ENCODE measurements around the gene STAC3. TPM values are rescaled to one million over a fixed set of nuclear protein-coding genes. Genes with fewer than 3 reads are reported as not detected.

The STAC3 gene
- total and polyA plus RNA-seq, 2 of the 13 experiments (the other 11 are each of a cell fraction or from before 2014, with no cell fraction given), result 0.18 to 0.22 TPM

DNA sequence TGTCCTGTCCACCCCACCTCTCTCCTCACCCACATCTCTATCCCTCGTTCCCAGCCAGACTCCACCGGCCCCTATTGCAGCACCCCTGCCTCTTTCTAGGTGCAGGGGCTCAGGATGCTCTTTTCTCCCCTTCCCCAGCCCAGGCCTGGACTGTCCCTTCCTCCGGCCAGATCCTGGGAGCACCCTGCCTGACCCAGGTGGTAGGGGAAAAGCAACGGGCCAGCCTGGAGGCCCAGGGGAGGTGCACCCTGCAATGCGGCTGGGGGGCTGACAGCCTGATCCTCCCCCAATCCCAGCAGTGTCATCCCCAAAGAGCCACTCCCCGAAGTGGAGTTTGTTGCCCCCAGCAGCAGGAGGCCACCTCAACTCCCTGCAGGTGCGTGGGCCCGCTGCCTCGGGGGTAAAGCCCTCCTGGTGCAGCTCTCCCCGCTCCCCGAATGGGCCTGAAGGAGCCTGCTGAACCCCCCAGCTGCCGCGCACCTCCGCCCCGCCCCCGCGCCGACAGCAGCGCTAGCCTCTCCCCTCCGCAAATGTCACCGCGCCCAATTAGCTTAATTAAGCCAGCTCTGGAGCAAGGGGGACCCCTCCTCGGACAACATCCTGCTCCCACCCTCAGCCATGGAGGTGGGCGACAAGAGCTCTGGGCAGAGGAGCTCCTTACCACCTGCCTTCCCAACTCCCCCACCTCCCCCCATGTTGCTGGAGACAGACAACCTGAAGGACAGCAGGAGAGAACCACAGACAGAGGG, 29.6 kb downstream of the STAC3 start:
- Histone ChIP-seq H3K4me3 (replicated peaks in 1 of 3; ENCODE audit: insufficient read depth in 1 of 3, low read depth in 2 of 3, low read length in 3 of 3) (no peak overlapping the region), H3K79me2 (ENCODE audit: insufficient read depth, low read length) (no peaks in the 10 kb centered on the region), H3K27me3 (ENCODE audit: control insufficient read depth in 1 of 2, insufficient read depth in 2 of 2, low read length in 2 of 2) (peaks cover 20 to 83% of the 10 kb centered on the region in 2 experiments; a peak in 4 of 5 replicates), H3K9ac (ENCODE audit: insufficient read depth, low read depth, low read length) (no peak overlapping the region), H3K27ac (ENCODE audit: extremely low read length, insufficient read depth, low read length) (no peak overlapping the region), H3K9me3 (ENCODE audit: low read length) (no peaks in the 10 kb centered on the region), H3K4me1 (ENCODE audit: insufficient read depth, low read length) (peaks cover 53% of the 10 kb centered on the region), H3K4me2 (ENCODE audit: low read depth, low read length) (no peak overlapping the region), H4K20me1 (ENCODE audit: insufficient read depth, low read length) (no peaks in the 10 kb centered on the region), H2AFZ (ENCODE audit: low read length) (no peak overlapping the region), H3K36me3 (replicated peaks in 1 of 2; ENCODE audit: control insufficient read depth in 1 of 2, insufficient read depth in 2 of 2, low read length in 2 of 2) (no peaks in the 10 kb centered on the region)
- TF ChIP-seq SSRP1 (CRISPR knock-in tag; IDR thresholded peaks at IDR 0.05) (no peak), MEIS2 (CRISPR knock-in tag; IDR thresholded peaks at IDR 0.05) (no peak), CBX1 (IDR thresholded peaks at IDR 0.05; ENCODE audit: low read depth) (no peak), ZNF780A (CRISPR knock-in tag; IDR thresholded peaks at IDR 0.05) (no peak), ATF7 (IDR thresholded peaks at IDR 0.05) (no peak), ATF7 (CRISPR knock-in tag; IDR thresholded peaks at IDR 0.05) (no peak), RORA (CRISPR knock-in tag; IDR thresholded peaks at IDR 0.05) (no peak), HNRNPLL (IDR thresholded peaks at IDR 0.05; ENCODE audit: low read depth, low read length, poor library complexity, severe bottlenecking) (no peak), ZSCAN21 (CRISPR knock-in tag; IDR thresholded peaks at IDR 0.05; ENCODE audit: borderline replicate concordance) (no peak), IRF2 (CRISPR knock-in tag; IDR thresholded peaks at IDR 0.05) (no peak)
- TF ChIP-seq, protein P1, sequence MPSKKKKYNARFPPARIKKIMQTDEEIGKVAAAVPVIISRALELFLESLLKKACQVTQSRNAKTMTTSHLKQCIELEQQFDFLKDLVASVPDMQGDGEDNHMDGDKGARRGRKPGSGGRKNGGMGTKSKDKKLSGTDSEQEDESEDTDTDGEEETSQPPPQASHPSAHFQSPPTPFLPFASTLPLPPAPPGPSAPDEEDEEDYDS (CRISPR knock-in tag; IDR thresholded peaks at IDR 0.05), result no peak
- TF ChIP-seq, protein P2, sequence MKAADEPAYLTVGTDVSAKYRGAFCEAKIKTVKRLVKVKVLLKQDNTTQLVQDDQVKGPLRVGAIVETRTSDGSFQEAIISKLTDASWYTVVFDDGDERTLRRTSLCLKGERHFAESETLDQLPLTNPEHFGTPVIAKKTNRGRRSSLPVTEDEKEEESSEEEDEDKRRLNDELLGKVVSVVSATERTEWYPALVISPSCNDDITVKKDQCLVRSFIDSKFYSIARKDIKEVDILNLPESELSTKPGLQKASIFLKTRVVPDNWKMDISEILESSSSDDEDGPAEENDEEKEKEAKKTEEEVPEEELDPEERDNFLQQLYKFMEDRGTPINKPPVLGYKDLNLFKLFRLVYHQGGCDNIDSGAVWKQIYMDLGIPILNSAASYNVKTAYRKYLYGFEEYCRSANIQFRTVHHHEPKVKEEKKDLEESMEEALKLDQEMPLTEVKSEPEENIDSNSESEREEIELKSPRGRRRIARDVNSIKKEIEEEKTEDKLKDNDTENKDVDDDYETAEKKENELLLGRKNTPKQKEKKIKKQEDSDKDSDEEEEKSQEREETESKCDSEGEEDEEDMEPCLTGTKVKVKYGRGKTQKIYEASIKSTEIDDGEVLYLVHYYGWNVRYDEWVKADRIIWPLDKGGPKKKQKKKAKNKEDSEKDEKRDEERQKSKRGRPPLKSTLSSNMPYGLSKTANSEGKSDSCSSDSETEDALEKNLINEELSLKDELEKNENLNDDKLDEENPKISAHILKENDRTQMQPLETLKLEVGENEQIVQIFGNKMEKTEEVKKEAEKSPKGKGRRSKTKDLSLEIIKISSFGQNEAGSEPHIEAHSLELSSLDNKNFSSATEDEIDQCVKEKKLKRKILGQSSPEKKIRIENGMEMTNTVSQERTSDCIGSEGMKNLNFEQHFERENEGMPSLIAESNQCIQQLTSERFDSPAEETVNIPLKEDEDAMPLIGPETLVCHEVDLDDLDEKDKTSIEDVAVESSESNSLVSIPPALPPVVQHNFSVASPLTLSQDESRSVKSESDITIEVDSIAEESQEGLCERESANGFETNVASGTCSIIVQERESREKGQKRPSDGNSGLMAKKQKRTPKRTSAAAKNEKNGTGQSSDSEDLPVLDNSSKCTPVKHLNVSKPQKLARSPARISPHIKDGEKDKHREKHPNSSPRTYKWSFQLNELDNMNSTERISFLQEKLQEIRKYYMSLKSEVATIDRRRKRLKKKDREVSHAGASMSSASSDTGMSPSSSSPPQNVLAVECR (CRISPR knock-in tag; IDR thresholded peaks at IDR 0.05; ENCODE audit: borderline replicate concordance), result no peak
- TF ChIP-seq, protein P3, sequence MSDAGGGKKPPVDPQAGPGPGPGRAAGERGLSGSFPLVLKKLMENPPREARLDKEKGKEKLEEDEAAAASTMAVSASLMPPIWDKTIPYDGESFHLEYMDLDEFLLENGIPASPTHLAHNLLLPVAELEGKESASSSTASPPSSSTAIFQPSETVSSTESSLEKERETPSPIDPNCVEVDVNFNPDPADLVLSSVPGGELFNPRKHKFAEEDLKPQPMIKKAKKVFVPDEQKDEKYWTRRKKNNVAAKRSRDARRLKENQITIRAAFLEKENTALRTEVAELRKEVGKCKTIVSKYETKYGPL (CRISPR knock-in tag; IDR thresholded peaks at IDR 0.05), result no peak
- CTCF ChIA-PET (ENCODE audit: low intra/inter-chr PET ratio, low total read pairs), result no interaction called here
- FAIRE-seq (no peak), ATAC-seq (no peak), DNase-seq (ENCODE audit: low spot score) (no peak)
- WGBS (ENCODE audit: low lambda C conversion rate), result 23% methylated on average over 10 of the region's 24 CpGs
- BruUV-seq (replicated peaks), result no TSS peak
- intact Hi-C loops (cut with micrococcal nuclease; ENCODE audit: unreplicated experiment), result no loop called here
- in situ Hi-C loops (cut with HindIII; ENCODE audit: extremely low pct_ligation_motif_present, low pct_unique_long_range_greater_than_20kb), result no loop called here
- POLR2A ChIA-PET, result interaction anchor here (1.6 kb wide), 1 partner anchor 9 kb away, joined by 6 read pairs; the partner anchor contains the start of gene SHMT2
